HepG2 (cell line): ENCODE data around the gene GALNT10. TPM values are rescaled to one million over a fixed set of nuclear protein-coding genes. Genes with fewer than 3 reads are reported as not detected.

ENCODE experiments used
- ATAC-seq: fragments of 200-7000 bp; cut with Tn5 transposase; 3 replicates; pipeline ENCODE4 v1.9.1; 2020; ENCODE audit warnings: mild to moderate bottlenecking, moderate library complexity
- BruUV-seq: library from RNA; stranded (reverse); fragments of 400-500 nt; replicated peaks from 2 replicates; lab custom pipeline; 2021; lab: Mats Ljungman, UMichigan
- CTCF ChIA-PET: fragments of 300-600 bp; formaldehyde crosslinking; extraction: SDS; loops from one replicate; lab custom pipeline; 2021; ENCODE audit warnings: low total read pairs, inconsistent platforms, low intra/inter-chr PET ratio; lab: Yijun Ruan, JAX
- POLR2A ChIA-PET: fragments of 350-600 bp; sonication (Branson Sonifier 250); formaldehyde crosslinking; loops from one replicate; lab custom pipeline; 2020; ENCODE audit warnings: antibody characterized with exemption, inconsistent platforms; lab: Yijun Ruan, JAX
- DNase-seq: peaks from one replicate; pipeline ENCODE4 v3.0.0-alpha.2; 2015; ENCODE audit warnings: low spot score
- FAIRE-seq: peaks from 3 replicates; lab custom pipeline; 2011; peaks lifted over from hg19 to GRCh38; lab: Jason Lieb, UNC
- H2AFZ ChIP-seq: one replicate; pipeline ENCODE4 v1.6.1; 2011; ENCODE audit warnings: low read length, inconsistent platforms
- H3K27ac ChIP-seq: fragments of 300-600 bp; 3 replicates; pipeline ENCODE4 v1.8.0; 2011; ENCODE audit warnings: mixed run types, mild to moderate bottlenecking, mixed read lengths, low read length, inconsistent platforms; ENCODE audit not compliant: insufficient read depth; ENCODE audit errors: extremely low read length
- H3K27me3 ChIP-seq, 2 experiments: fragments of 200-600 bp in 1 of 2; 2 replicates in 1 of 2; 3 replicates in 1 of 2; pipeline versions ENCODE4 v1.6.0 to v1.8.0; 2011; ENCODE audit warnings: low read length in 2 of 2, mild to moderate bottlenecking in 2 of 2, moderate library complexity in 2 of 2, inconsistent platforms in 1 of 2; ENCODE audit not compliant: insufficient read depth in 2 of 2, control insufficient read depth in 1 of 2
- H3K36me3 ChIP-seq, 2 experiments: fragments of 200-600 bp in 1 of 2; replicated peaks in 1 of 2; 2 replicates in 1 of 2; 3 replicates in 1 of 2; pipeline versions ENCODE4 v1.5.1 to v1.8.0; 2011; ENCODE audit warnings: low read length in 2 of 2, inconsistent platforms in 1 of 2; ENCODE audit not compliant: insufficient read depth in 2 of 2, control insufficient read depth in 1 of 2
- H3K4me1 ChIP-seq: 2 replicates; pipeline ENCODE4 v1.5.1; 2012; ENCODE audit warnings: low read length, inconsistent platforms; ENCODE audit not compliant: insufficient read depth
- H3K4me2 ChIP-seq: 2 replicates; pipeline ENCODE4 v1.6.0; 2011; ENCODE audit warnings: low read depth, low read length, inconsistent platforms
- H3K4me3 ChIP-seq, 3 experiments: fragments of 200-600 bp in 1 of 3; sonication (generic), shearing (Covaris generic) in 1 of 3; replicated peaks in 1 of 3; 2 replicates each; pipeline ENCODE4 v1.5.1; 2011 to 2016; ENCODE audit warnings: low read length in 3 of 3, inconsistent platforms in 2 of 3, low read depth in 2 of 3, mild to moderate bottlenecking in 2 of 3, control low read depth in 1 of 3, mixed read lengths in 1 of 3; ENCODE audit not compliant: insufficient read depth in 1 of 3
- H3K79me2 ChIP-seq: one replicate; pipeline ENCODE4 v1.6.1; 2011; ENCODE audit warnings: low read length, inconsistent platforms; ENCODE audit not compliant: insufficient read depth
- H3K9ac ChIP-seq: 2 replicates; pipeline ENCODE4 v1.6.0; 2011; ENCODE audit warnings: mild to moderate bottlenecking, low read depth, low read length, inconsistent platforms; ENCODE audit not compliant: insufficient read depth
- H3K9me3 ChIP-seq: 2 replicates; pipeline ENCODE4 v1.5.1; 2012; ENCODE audit warnings: mild to moderate bottlenecking, low read length
- H4K20me1 ChIP-seq: 2 replicates; pipeline ENCODE4 v1.6.0; 2011; ENCODE audit warnings: inconsistent platforms, mild to moderate bottlenecking, low read length, moderate library complexity; ENCODE audit not compliant: insufficient read depth
- CREM ChIP-seq, 2 experiments: sonication (generic) in 1 of 2; formaldehyde crosslinking in 1 of 2; IDR thresholded peaks; 2 replicates each; pipeline versions ENCODE4 v1.4.0 to v1.6.1; 2016 to 2020; ENCODE audit warnings: antibody characterized with exemption in 1 of 2, mild to moderate bottlenecking in 1 of 2, missing genetic modification reagents in 1 of 2
- DNMT1 ChIP-seq: sonication (generic); formaldehyde crosslinking; IDR thresholded peaks from 2 replicates; pipeline ENCODE4 v1.5.1; 2020; ENCODE audit warnings: mild to moderate bottlenecking, missing genetic modification reagents
- DRAP1 ChIP-seq: IDR thresholded peaks from 2 replicates; pipeline ENCODE4 v1.6.1; 2016; ENCODE audit warnings: missing genetic modification reagents, missing compliant biosample characterization
- FIP1L1 ChIP-seq: fragments of 200-400 bp; formaldehyde crosslinking; IDR thresholded peaks from 2 replicates; pipeline ENCODE4 v1.6.1; 2018; ENCODE audit warnings: low read depth, mild to moderate bottlenecking, low read length, moderate library complexity, borderline replicate concordance; ENCODE audit not compliant: insufficient read depth
- FOXP4 ChIP-seq: sonication (generic); formaldehyde crosslinking; IDR thresholded peaks from 2 replicates; pipeline ENCODE4 v1.4.0; 2020; ENCODE audit warnings: missing genetic modification reagents
- HDAC6 ChIP-seq: fragments of 200-600 bp; sonication (generic); IDR thresholded peaks from 2 replicates; pipeline ENCODE4 v1.7.0; 2017; ENCODE audit warnings: mild to moderate bottlenecking, antibody characterized with exemption, low read length, low read depth
- MYNN ChIP-seq: sonication (generic); formaldehyde crosslinking; IDR thresholded peaks from 2 replicates; pipeline ENCODE4 v1.4.0; 2020; ENCODE audit warnings: mild to moderate bottlenecking, low read depth, missing genetic modification reagents
- PRDM15 ChIP-seq: sonication (generic); formaldehyde crosslinking; IDR thresholded peaks from 2 replicates; pipeline ENCODE4 v1.4.0; 2020; ENCODE audit warnings: missing genetic modification reagents
- ZNF281 ChIP-seq: sonication (generic); formaldehyde crosslinking; IDR thresholded peaks from 2 replicates; pipeline ENCODE4 v1.4.0; 2020; ENCODE audit warnings: missing genetic modification reagents, borderline replicate concordance
- ZNF550 ChIP-seq: sonication (generic); formaldehyde crosslinking; IDR thresholded peaks from 2 replicates; pipeline ENCODE4 v1.4.0; 2020; ENCODE audit warnings: mild to moderate bottlenecking, missing genetic modification reagents, borderline replicate concordance
- ZNF558 ChIP-seq: sonication (generic); formaldehyde crosslinking; IDR thresholded peaks from 2 replicates; pipeline ENCODE4 v1.9.0; 2022; ENCODE audit warnings: mild to moderate bottlenecking, missing genetic modification reagents, borderline replicate concordance
- ZNF746 ChIP-seq: sonication (generic); formaldehyde crosslinking; IDR thresholded peaks from 2 replicates; pipeline ENCODE4 v1.8.0; 2022; ENCODE audit warnings: mild to moderate bottlenecking, missing genetic modification reagents
- ZNF781 ChIP-seq: sonication (generic); formaldehyde crosslinking; IDR thresholded peaks from 2 replicates; pipeline ENCODE4 v1.5.1; 2020; ENCODE audit warnings: borderline replicate concordance, mild to moderate bottlenecking, missing genetic modification reagents; ENCODE audit errors: not compliant biosample characterization
- WGBS: methylation state at CpG from one replicate; pipeline ENCODE4 v1.1.6; 2017; ENCODE audit warnings: low lambda C conversion rate; 5-methylcytosine and 5-hydroxymethylcytosine counted together
- in situ Hi-C: cut with HindIII; loops from 2 replicates; pipeline ENCODE4 v1.10.0; 2017; ENCODE audit warnings: low pct_unique_long_range_greater_than_20kb; ENCODE audit not compliant: extremely low pct_ligation_motif_present
- intact Hi-C: fragments of 100-400 bp; cut with micrococcal nuclease; formaldehyde crosslinking; loops from one replicate; pipeline ENCODE4 v1.10.0; 2022; ENCODE audit not compliant: unreplicated experiment
- polyA plus RNA-seq, 8 experiments: library from polyadenylated mRNA; depleted of rRNA in 3 of 8; stranded (reverse) in 7 of 8; unstranded in 1 of 8; fragments of >200 nt; fragmentation: Illumina TruSeq in 4 of 8; extraction: Trizol in 4 of 8; gene quantifications; 2 replicates each; pipeline versions ENCODE4 v1.2.1 to v1.2.3, GENCODE V29; 2011 to 2016; ENCODE audit warnings: low read depth in 4 of 8, missing spikeins in 1 of 8, mixed read lengths in 1 of 8; ENCODE audit not compliant: insufficient read depth in 1 of 8
- total RNA-seq, 5 experiments: library from RNA; depleted of rRNA; stranded (reverse); fragments of >200 nt; fragmentation: Illumina TruSeq; extraction: Trizol; gene quantifications; 2 replicates each; pipeline ENCODE4 v1.2.3, GENCODE V29; 2016; ENCODE audit warnings: low read depth in 1 of 5

Gene GALNT10
- total and polyA plus RNA-seq, 2 of the 13 experiments (the other 11 are each of a cell fraction or from before 2014, with no cell fraction given): 8.1 to 11.2 TPM

- Histone ChIP-seq H3K79me2 (no peaks in the 10 kb centered on the region), H3K9me3 (no peaks in the 10 kb centered on the region), H3K4me3 (no peak overlapping the region), H4K20me1 (no peaks in the 10 kb centered on the region), H2AFZ (no peak overlapping the region), H3K27ac (no peak overlapping the region), H3K4me2 (no peak overlapping the region), H3K4me1 (peaks cover 45% of the 10 kb centered on the region)
- CTCF ChIA-PET: no interaction called here
- intact Hi-C loops (loop anchor here (5.0 kb wide), 1 partner anchor 33 kb away; no protein-coding TSS in a partner anchor), in situ Hi-C loops (no loop called here)
- POLR2A ChIA-PET: no interaction called here
- WGBS: 93% methylated on average over 6 of the region's 8 CpGs
- ATAC-seq: no peak
- no peak for FAIRE-seq
- DNase-seq: no peak
- no peak for TF ChIP-seq ZNF550 (CRISPR knock-in tag)
- no peak for TF ChIP-seq DRAP1 (CRISPR knock-in tag)
- TF ChIP-seq ZNF558: no peak
- no peak for TF ChIP-seq ZNF281 (CRISPR knock-in tag)
- TF ChIP-seq ZNF781 (CRISPR knock-in tag): no peak
- no peak for TF ChIP-seq PRDM15 (CRISPR knock-in tag)
- no peak for TF ChIP-seq FIP1L1
- TF ChIP-seq CREM (IDR thresholded peaks at IDR 0.05): no peak
- TF ChIP-seq CREM (CRISPR knock-in tag; IDR thresholded peaks at IDR 0.05): no peak
- no peak for TF ChIP-seq ZNF746 (CRISPR knock-in tag)
- TF ChIP-seq MYNN: no peak
- TF ChIP-seq DNMT1: no peak
- TF ChIP-seq FOXP4 (CRISPR knock-in tag): no peak
- TF ChIP-seq HDAC6: no peak
- TF ChIP-seq, all 625 proteins: peak for 0
- BruUV-seq: no TSS peak
- Histone ChIP-seq H3K36me3 (peaks cover 0 to 1% of the 10 kb centered on the region in 2 experiments; a peak in 2 of 5 replicates), H3K27me3 (no peaks in the 10 kb centered on the region), H3K9ac (no peak overlapping the region)
Observed at GRCh38 chr5:154385236-154385512, 194.6 kb downstream of the GALNT10 start.
